Mesendoderm (in vitro differentiated cells): ENCODE results near the gene PRXL2A. TPM values are rescaled to one million over a fixed set of nuclear protein-coding genes. Genes with fewer than 3 reads are reported as not detected.
"Not testable (repeated sequence)": the region's sequence is repeated elsewhere in the genome, so short reads cannot be mapped to it uniquely, and the experiment has no call there.

Experiments used
- DNase-seq: peaks from one replicate; pipeline ENCODE4 v3.0.0; 2013
- H2AK5ac ChIP-seq: 2 replicates; pipeline ENCODE4 v1.6.1; 2013; ENCODE audit warnings: low read length, inconsistent platforms
- H2BK120ac ChIP-seq: 2 replicates; pipeline ENCODE4 v1.6.1; 2013; ENCODE audit warnings: low read depth, mild to moderate bottlenecking, low read length, moderate library complexity, mixed read lengths
- H2BK15ac ChIP-seq: replicated peaks from 2 replicates; pipeline ENCODE4 v1.6.1; 2013; ENCODE audit warnings: low read depth, mild to moderate bottlenecking, moderate library complexity
- H2BK5ac ChIP-seq: 2 replicates; pipeline ENCODE4 v1.6.1; 2013; ENCODE audit warnings: low read length, inconsistent platforms
- H3K18ac ChIP-seq: 2 replicates; pipeline ENCODE4 v1.6.1; 2013; ENCODE audit warnings: mild to moderate bottlenecking, low read length, mixed read lengths
- H3K23ac ChIP-seq: one replicate; pipeline ENCODE4 v1.6.1; 2013; ENCODE audit warnings: low read length
- H3K27ac ChIP-seq: 2 replicates; pipeline ENCODE4 v1.5.1; 2013; ENCODE audit warnings: low read depth, mild to moderate bottlenecking, inconsistent platforms, low read length, moderate library complexity
- H3K27me3 ChIP-seq: 2 replicates; pipeline ENCODE4 v1.6.1; 2013; ENCODE audit warnings: low read length, control low read depth, mild to moderate bottlenecking, inconsistent platforms; ENCODE audit not compliant: insufficient read depth, poor library complexity
- H3K36me3 ChIP-seq: 2 replicates; pipeline ENCODE4 v1.6.1; 2013; ENCODE audit warnings: low read length, inconsistent platforms; ENCODE audit not compliant: control insufficient read depth, insufficient read depth
- H3K4ac ChIP-seq: one replicate; pipeline ENCODE4 v1.6.1; 2013; ENCODE audit warnings: low read depth, mild to moderate bottlenecking, low read length, moderate library complexity
- H3K4me1 ChIP-seq: 2 replicates; pipeline ENCODE4 v1.6.1; 2013; ENCODE audit warnings: low read depth, low read length, inconsistent platforms; ENCODE audit not compliant: control insufficient read depth
- H3K4me2 ChIP-seq: 2 replicates; pipeline ENCODE4 v1.6.1; 2013; ENCODE audit warnings: low read length
- H3K4me3 ChIP-seq: 2 replicates; pipeline ENCODE4 v1.5.1; 2013; ENCODE audit warnings: mild to moderate bottlenecking, low read length
- H3K56ac ChIP-seq: one replicate; pipeline ENCODE4 v1.6.1; 2013; ENCODE audit warnings: low read length
- H3K79me1 ChIP-seq: 2 replicates; pipeline ENCODE4 v1.6.1; 2013; ENCODE audit warnings: low read length, inconsistent platforms
- H3K79me2 ChIP-seq: 2 replicates; pipeline ENCODE4 v1.6.1; 2013; ENCODE audit warnings: mild to moderate bottlenecking, low read length; ENCODE audit not compliant: control insufficient read depth, insufficient read depth
- H3K9ac ChIP-seq: 2 replicates; pipeline ENCODE4 v1.6.1; 2013; ENCODE audit warnings: low read length, inconsistent platforms
- H4K5ac ChIP-seq: one replicate; pipeline ENCODE4 v1.6.1; 2013; ENCODE audit warnings: low read length
- H4K8ac ChIP-seq: one replicate; pipeline ENCODE4 v1.6.1; 2013; ENCODE audit warnings: low read depth, mild to moderate bottlenecking, control low read depth, low read length, moderate library complexity
- WGBS: extraction: QIAGEN DNeasy Blood & Tissue Kit; methylation state at CpG from one replicate; pipeline ENCODE4 v1.1.7; 2013; ENCODE audit warnings: low lambda C conversion rate, missing lambda C conversion rate; ENCODE audit not compliant: insufficient coverage; ENCODE audit errors: extremely low coverage; 5-methylcytosine and 5-hydroxymethylcytosine counted together
- polyA plus RNA-seq, 2 experiments: library from polyadenylated mRNA; stranded (reverse); fragments of 200-250 nt; gene quantifications; one replicate each; pipeline ENCODE4 v1.2.3, GENCODE V29; 2013

Gene PRXL2A
- polyA plus RNA-seq (2013, experiment 1 of 2): 50.0 TPM
- 50.0 TPM for polyA plus RNA-seq (2013, experiment 2 of 2)

- no peak within 1 kb of the TSS for H2BK15ac ChIP-seq
- peak within 1 kb of the TSS; percentile 96 for H3K56ac ChIP-seq
- no peak within 1 kb of the TSS for H3K23ac ChIP-seq
- H3K36me3 ChIP-seq: no peaks in the 10 kb centered on the region
- peak within 1 kb of the TSS; percentile 97 for H3K4me2 ChIP-seq
- no peaks in the 10 kb centered on the region for H3K79me2 ChIP-seq
- no peak within 1 kb of the TSS for H2BK5ac ChIP-seq
- H3K79me1 ChIP-seq: peaks cover 18% of the 10 kb centered on the region
- DNase-seq: peak; percentile 90
- H2BK120ac ChIP-seq: no peak within 1 kb of the TSS
- H4K8ac ChIP-seq: peak within 1 kb of the TSS; percentile 77
- H3K4me1 ChIP-seq: peaks cover 3% of the 10 kb centered on the region
- H3K9ac ChIP-seq: peak within 1 kb of the TSS; percentile 94
- no peak within 1 kb of the TSS for H2AK5ac ChIP-seq
- WGBS: no CpG with 5 or more reads among the region's 96 CpGs
- no peaks in the 10 kb centered on the region for H3K27me3 ChIP-seq
- no peak within 1 kb of the TSS for H4K5ac ChIP-seq
- peak within 1 kb of the TSS; percentile 57 for H3K27ac ChIP-seq
- H3K4me3 ChIP-seq: peak within 1 kb of the TSS; percentile 77
- no peak within 1 kb of the TSS for H3K4ac ChIP-seq
- H3K18ac ChIP-seq: peak within 1 kb of the TSS; percentile 62
These were observed at the start of gene PRXL2A for GRCh38 chr10:80408242-80409101. TSS of gene PRXL2A (plus strand) at chr10:80408551. CDS start at chr10:80420468, 11,917 bp downstream.

GRCh38 chr10:80358925-80359324 is 49.4 kb upstream of the PRXL2A start:
- H2BK120ac ChIP-seq, H3K9ac ChIP-seq, H2BK15ac ChIP-seq, H3K23ac ChIP-seq, H2BK5ac ChIP-seq, H3K18ac ChIP-seq, H3K79me2 ChIP-seq, H3K27me3 ChIP-seq, H3K27ac ChIP-seq, H3K79me1 ChIP-seq, H3K4me1 ChIP-seq, H3K4me3 ChIP-seq, H4K8ac ChIP-seq, H3K56ac ChIP-seq, H3K36me3 ChIP-seq, H4K5ac ChIP-seq, H3K4me2 ChIP-seq, H2AK5ac ChIP-seq, H3K4ac ChIP-seq, DNase-seq: not testable (repeated sequence)
- WGBS: no CpG with 5 or more reads among the region's 2 CpGs

GRCh38 chr10:80359644-80360043 is 48.7 kb upstream of the PRXL2A start:
- H3K4me3 ChIP-seq: no peak overlapping the region
- no peak overlapping the region for H3K9ac ChIP-seq
- no peaks in the 10 kb centered on the region for H3K79me2 ChIP-seq
- no peak overlapping the region for H2BK5ac ChIP-seq
- H3K36me3 ChIP-seq: no peaks in the 10 kb centered on the region
- no peak overlapping the region for H3K56ac ChIP-seq
- H2BK15ac ChIP-seq: no peak overlapping the region
- H2AK5ac ChIP-seq: no peak overlapping the region
- no peak overlapping the region for H3K4ac ChIP-seq
- no CpG with 5 or more reads among the region's 22 CpGs for WGBS
- no peak overlapping the region for H3K27ac ChIP-seq
- no peak overlapping the region for H3K4me2 ChIP-seq
- H3K27me3 ChIP-seq: no peaks in the 10 kb centered on the region
- H4K5ac ChIP-seq: no peak overlapping the region
- H4K8ac ChIP-seq: no peak overlapping the region
- H2BK120ac ChIP-seq: no peak overlapping the region
- no peak for DNase-seq
- H3K79me1 ChIP-seq: no peaks in the 10 kb centered on the region
- no peaks in the 10 kb centered on the region for H3K4me1 ChIP-seq
- H3K23ac ChIP-seq: no peak overlapping the region
- no peak overlapping the region for H3K18ac ChIP-seq

- Histone ChIP-seq H3K18ac (no peak overlapping the region), H4K8ac (no peak overlapping the region), H2AK5ac (no peak overlapping the region), H2BK120ac (no peak overlapping the region), H2BK15ac (no peak overlapping the region), H2BK5ac (no peak overlapping the region), H3K36me3 (no peaks in the 10 kb centered on the region), H3K4ac (no peak overlapping the region), H4K5ac (no peak overlapping the region), H3K4me2 (no peak overlapping the region), H3K27ac (no peak overlapping the region), H3K56ac (no peak overlapping the region), H3K27me3 (no peaks in the 10 kb centered on the region), H3K9ac (no peak overlapping the region), H3K23ac (no peak overlapping the region), H3K79me1 (no peaks in the 10 kb centered on the region), H3K4me3 (no peak overlapping the region), H3K4me1 (no peaks in the 10 kb centered on the region), H3K79me2 (no peaks in the 10 kb centered on the region)
- WGBS: no CpG with 5 or more reads among the region's 1 CpG
- DNase-seq: no peak
These were observed 42.8 kb upstream of the PRXL2A start for GRCh38 chr10:80365510-80365909.

- no peak overlapping the region for H2BK5ac ChIP-seq
- H3K79me2 ChIP-seq: no peaks in the 10 kb centered on the region
- no peaks in the 10 kb centered on the region for H3K4me1 ChIP-seq
- no peak overlapping the region for H3K23ac ChIP-seq
- no peak overlapping the region for H4K8ac ChIP-seq
- no peak overlapping the region for H2BK15ac ChIP-seq
- no peak overlapping the region for H3K4ac ChIP-seq
- H2BK120ac ChIP-seq: no peak overlapping the region
- no peaks in the 10 kb centered on the region for H3K36me3 ChIP-seq
- H4K5ac ChIP-seq: no peak overlapping the region
- H3K18ac ChIP-seq: no peak overlapping the region
- H2AK5ac ChIP-seq: no peak overlapping the region
- H3K4me3 ChIP-seq: no peak overlapping the region
- DNase-seq: peak; percentile 47
- H3K79me1 ChIP-seq: no peaks in the 10 kb centered on the region
- H3K56ac ChIP-seq: no peak overlapping the region
- H3K27ac ChIP-seq: no peak overlapping the region
- H3K27me3 ChIP-seq: no peaks in the 10 kb centered on the region
- no CpG with 5 or more reads among the region's 6 CpGs for WGBS
- no peak overlapping the region for H3K4me2 ChIP-seq
- H3K9ac ChIP-seq: no peak overlapping the region
These were observed 36.9 kb upstream of the PRXL2A start for GRCh38 chr10:80371467-80371866.
